ENCODE data around the gene ERVFRD-1.

GRCh38 chr6:11110921-11111768 is at the start of gene ERVFRD-1:
- no peak for TF ChIP-seq CTCF (conservative IDR thresholded peaks at IDR 0.05; ENCODE audit: low read depth, low read length)
- no peak for TF ChIP-seq EZH2phosphoT487 (IDR thresholded peaks at IDR 0.05; ENCODE audit: borderline replicate concordance, low read length)
